MG63 (cell line): ENCODE measurements around the gene VAMP2. TPM values are rescaled to one million over a fixed set of nuclear protein-coding genes. Genes with fewer than 3 reads are reported as not detected.

Experiments
- DNase-seq: peaks from one replicate; pipeline ENCODE4 v3.0.0-alpha.2; 2020
- H3K27me3 ChIP-seq: fragments of 250-450 bp; sonication (Bioruptor Pico); 2 replicates; pipeline ENCODE4 v1.5.1; 2020; ENCODE audit warnings: mild to moderate bottlenecking, moderate library complexity
- H3K36me3 ChIP-seq: fragments of 250-450 bp; sonication (Bioruptor Pico); 2 replicates; pipeline ENCODE4 v1.5.1; 2020; ENCODE audit warnings: mild to moderate bottlenecking, moderate library complexity
- H3K4me3 ChIP-seq: fragments of 250-450 bp; sonication (Bioruptor Pico); 2 replicates; pipeline ENCODE4 v1.5.1; 2020; ENCODE audit warnings: mild to moderate bottlenecking, moderate library complexity
- H3K9me3 ChIP-seq: fragments of 250-450 bp; sonication (Bioruptor Pico); 2 replicates; pipeline ENCODE4 v1.5.1; 2020; ENCODE audit warnings: mild to moderate bottlenecking, moderate library complexity
- total RNA-seq: library from RNA; depleted of rRNA; stranded (reverse); fragments of >200 nt; shearing (Covaris generic); gene quantifications from 2 replicates; pipeline ENCODE4 v1.2.3, GENCODE V29; 2014; ENCODE audit warnings: low replicate concordance

VAMP2 gene
- total RNA-seq, 1 experiment from 2014 or later = 3.2 TPM

DNA sequence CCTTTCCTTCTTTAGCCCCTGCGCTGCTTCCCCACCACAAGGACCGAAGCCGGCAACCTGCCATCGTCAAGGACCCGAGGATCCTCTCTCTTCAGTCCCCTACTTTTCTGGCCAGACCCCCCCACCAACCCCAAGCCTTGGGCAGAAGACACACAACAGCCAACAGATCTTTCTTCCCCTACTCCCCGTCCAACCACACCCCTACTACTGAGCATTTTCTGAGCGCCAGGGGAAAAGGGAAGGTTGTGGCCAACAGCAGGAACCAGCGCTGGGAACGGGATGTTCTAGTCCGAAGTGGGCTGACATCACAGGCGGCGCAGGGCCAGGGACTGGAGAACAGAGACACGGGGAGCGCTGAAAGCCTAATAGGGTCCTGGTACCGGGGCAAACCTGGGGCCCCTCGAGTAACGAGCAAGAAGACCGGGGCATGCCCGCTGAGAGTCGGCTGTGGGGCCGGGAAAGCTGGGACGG lies 11.1 kb downstream of the VAMP2 start:
- peak; percentile 74 for DNase-seq
- Histone ChIP-seq H3K27me3 (no peaks in the 10 kb centered on the region), H3K9me3 (no peaks in the 10 kb centered on the region), H3K36me3 (peaks cover 8% of the 10 kb centered on the region), H3K4me3 (peak overlapping the region; percentile 47)

DNA sequence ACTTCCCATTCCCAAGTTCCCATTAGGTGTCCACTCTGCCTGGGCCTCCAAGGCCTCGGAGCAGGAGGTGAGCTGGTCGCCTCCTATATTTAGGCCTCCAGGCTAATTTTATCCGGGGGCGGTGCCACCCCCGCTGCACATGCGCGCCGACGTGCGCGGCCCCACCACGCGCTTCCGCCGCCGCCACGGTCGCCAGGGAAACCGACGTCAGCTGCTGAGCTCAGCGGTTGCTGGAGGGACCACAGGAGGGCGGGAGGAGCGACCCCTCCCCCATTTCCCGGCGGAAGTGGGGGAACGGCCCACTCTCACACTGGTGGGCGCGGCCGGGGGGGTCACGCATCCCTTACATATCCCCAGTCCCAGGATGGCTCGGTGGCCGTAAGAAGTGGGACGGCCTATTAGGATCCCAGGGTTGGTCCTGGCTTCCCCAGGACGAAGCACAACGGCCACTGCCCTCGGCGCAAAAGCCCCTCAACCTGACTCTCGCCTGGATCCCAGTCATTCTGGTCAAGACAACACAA lies 11.6 kb downstream of the VAMP2 start:
- H3K4me3 ChIP-seq = peak overlapping the region; percentile 47
- no peaks in the 10 kb centered on the region for H3K27me3 ChIP-seq
- no peaks in the 10 kb centered on the region for H3K9me3 ChIP-seq
- peaks cover 8% of the 10 kb centered on the region for H3K36me3 ChIP-seq
- DNase-seq = peak; percentile 66

DNA sequence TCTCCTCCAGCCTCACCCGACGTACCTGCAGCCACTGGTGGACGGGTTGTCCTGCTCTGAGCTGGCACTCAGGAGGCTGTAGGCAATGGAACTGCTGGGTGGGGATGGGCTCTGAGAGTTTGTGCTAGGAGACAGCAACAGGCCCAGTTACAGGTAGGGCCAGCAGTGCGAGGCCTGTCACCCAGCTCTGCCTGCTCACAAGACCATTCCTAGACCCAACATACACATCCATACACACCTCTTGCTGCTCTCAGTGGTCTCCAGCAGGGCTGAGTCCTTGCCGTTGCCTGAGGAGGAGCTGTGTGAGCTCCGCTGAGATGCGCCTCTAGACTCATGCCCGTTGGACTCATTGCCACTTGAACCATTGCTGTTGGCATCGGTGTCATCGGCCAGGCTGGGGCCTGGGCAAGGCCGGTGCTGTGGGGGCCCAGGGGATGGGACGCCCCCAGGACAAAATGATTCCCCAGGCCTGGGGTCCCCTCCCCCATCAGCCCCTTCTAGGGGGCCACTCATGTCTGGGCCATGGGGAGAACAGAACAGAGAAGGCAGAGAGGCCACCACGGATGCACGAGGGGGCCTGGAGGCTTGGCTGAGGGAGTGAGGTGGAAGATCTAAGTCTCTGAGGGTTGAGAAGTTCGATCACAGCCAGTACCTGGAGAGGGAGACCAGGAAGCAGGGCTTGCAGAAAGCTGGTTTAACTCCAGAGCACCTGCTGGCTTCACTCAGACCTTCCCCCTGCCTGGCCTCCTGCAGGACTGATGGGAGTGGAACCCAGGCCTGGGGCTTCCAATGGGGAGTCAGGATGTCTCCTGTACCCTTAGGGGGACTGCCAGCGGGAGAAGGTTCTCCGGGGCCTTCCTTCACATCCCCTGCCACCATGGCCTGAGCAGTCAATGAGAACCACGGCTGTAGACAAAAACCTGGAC lies 12.3 kb downstream of the VAMP2 start:
- no peaks in the 10 kb centered on the region for H3K9me3 ChIP-seq
- peaks cover 8% of the 10 kb centered on the region for H3K36me3 ChIP-seq
- DNase-seq = no peak
- no peaks in the 10 kb centered on the region for H3K27me3 ChIP-seq
- H3K4me3 ChIP-seq = peak overlapping the region; percentile 47

DNA sequence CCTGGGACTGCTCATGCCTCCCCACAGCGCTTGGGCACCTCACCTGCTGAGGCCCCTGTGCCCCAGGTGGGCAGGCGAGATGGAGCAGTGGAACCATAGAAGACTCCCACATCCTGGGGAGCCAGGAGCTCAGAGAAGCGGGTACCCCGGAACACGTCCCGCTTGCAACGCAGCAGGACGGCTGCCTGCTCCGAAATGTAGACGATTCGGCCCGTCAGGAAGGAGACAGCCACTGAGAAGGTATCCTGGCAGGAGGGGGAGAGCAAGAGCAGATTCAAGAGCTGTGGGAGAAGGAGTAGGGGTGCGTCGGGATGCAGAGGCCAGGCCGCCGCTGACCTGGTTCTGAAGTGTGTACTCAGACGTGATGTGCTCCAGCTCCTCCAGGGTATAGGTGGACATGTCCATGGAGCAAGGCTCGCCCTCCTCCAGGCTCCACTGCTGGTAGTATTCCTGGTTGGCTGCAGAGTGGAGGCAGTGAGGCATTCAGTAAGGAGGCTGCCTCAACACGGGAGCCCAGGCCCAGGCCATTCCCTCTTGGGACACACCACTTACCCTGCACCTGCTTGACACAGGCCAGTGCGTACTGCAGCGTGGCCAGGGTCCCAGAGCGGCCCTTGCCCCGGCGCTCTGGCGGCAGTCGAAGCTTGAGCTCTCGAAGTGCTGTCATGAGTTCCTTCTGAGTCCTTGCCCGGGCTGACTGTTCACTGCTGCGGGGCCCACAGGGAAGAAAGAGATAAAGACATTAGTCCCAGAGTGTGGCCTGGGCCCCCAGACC lies 13.1 kb downstream of the VAMP2 start:
- Histone ChIP-seq H3K36me3 (peaks cover 8% of the 10 kb centered on the region), H3K9me3 (no peaks in the 10 kb centered on the region), H3K4me3 (no peak overlapping the region), H3K27me3 (no peaks in the 10 kb centered on the region)
- no peak for DNase-seq

DNA sequence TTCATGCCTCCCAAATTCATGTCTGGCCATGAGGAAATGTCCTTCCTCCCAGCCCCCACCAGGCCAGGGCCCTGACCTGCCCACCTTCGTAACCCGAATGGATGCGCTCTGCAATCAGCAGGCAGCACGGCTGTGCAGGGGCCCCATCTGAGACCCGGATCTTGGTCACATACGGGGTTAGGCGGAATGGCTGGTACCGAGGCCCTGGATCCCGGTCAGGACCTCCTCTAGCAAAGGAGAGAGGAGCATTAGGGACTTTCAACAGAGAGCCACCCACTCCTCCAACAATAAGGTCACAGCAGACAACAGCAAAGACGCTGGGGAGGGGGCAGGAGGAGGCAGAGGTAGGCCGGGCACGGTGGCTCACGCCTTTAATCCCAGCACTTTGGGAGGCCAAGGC lies 14.2 kb downstream of the VAMP2 start:
- H3K4me3 ChIP-seq = no peak overlapping the region
- no peaks in the 10 kb centered on the region for H3K27me3 ChIP-seq
- peaks cover 8% of the 10 kb centered on the region for H3K36me3 ChIP-seq
- no peak for DNase-seq
- H3K9me3 ChIP-seq = no peaks in the 10 kb centered on the region

DNA sequence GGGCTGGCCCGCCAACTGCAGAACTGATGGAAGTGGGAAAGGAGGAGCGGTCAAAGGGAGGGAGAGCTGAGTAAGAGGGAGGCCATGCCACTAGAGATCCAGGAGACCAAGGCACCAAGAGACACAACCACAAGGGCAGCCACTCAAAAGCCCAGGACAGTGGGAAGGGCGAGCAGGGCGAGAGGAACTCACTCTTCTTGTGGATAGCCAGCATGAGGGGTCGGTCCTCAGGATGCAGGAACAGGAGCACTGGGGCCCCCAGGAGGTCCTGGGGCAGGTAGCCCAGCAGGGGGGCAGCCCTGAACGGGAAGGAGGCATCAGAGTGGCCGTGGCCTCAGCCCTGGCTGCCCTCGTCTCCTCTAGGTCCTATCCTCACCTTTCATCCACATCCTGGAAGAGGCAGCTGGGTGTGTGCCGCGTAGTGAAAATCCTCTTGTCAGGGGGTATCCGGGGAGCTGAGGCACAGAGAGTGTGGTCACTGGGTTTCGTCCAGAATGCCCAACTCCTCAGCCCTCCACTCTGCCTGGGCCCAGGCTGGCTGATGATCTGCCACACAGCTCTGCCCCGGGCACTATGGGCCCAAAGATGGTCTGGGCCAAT lies 14.8 kb downstream of the VAMP2 start:
- no peak for DNase-seq
- Histone ChIP-seq H3K36me3 (peaks cover 8% of the 10 kb centered on the region), H3K27me3 (no peaks in the 10 kb centered on the region), H3K9me3 (no peaks in the 10 kb centered on the region), H3K4me3 (no peak overlapping the region)

DNA sequence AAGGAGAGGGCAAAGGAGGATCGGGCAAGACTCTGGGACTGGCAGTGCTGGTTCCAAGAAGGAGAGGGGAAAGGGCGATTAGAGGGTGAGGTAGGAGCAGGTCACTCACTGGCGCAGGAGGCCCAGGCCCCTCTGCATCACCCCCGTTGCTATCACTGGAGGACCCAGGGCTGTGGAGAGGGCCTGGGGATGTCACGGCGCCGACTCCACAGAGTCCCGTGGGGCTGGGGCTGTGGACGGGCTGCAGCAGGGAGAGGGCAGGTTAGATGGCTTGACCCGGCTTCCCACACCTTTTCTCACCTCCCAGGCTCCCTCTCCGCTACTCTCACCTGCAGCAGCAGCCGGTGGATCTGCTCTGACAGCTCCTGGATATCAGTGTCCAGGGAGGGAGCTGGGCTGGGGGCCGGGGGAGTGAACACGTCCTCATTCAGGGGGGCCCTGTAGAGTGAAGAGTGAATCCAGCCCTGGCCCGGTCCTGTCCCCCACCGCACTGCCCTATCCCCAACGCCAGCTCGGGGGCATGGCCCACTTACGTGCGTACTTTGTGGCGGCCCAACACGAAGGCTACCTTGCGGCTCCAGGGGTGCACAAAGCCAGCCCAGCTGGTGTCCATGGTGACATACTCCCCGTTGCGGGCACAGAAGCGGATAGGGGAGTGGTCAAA lies 15.5 kb downstream of the VAMP2 start:
- no peaks in the 10 kb centered on the region for H3K9me3 ChIP-seq
- DNase-seq = no peak
- no peaks in the 10 kb centered on the region for H3K27me3 ChIP-seq
- H3K36me3 ChIP-seq = peaks cover 8% of the 10 kb centered on the region
- no peak overlapping the region for H3K4me3 ChIP-seq

DNA sequence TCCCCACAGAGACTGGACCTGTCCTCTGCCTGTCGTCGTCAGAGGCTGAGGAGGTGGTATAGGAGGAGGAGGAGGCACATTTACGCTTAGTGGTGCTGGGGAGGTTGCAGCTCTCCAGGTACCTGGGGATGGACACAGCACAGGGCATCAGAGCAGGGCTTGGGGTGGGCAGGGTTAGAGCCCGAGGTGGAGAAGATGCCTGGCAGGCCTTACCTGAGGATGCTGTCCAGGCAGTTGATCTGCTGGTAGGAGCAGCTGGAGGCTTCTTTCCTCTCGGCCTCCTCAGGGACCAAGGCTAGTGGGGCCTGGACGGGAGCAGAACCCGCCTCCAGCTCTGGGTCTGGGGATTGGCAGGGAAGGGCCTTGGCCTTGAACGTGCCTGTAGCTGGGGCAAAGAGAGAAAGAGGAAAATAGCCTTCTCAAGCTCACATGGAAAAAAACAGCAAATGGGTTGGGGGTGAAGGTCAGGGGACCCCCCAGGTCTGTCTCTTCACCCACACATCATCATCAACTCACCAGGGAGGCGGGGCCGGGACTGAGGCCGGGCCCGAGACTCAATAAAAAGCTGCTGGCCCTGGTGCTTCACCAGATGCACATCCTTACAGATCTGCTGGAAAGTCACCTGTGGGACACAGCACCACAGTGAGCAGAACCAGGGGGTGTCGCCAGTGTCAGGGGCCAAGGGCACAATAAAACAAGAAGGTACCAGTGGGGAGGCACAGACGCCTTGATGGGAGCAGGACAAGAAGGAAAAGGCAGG lies 16.2 kb downstream of the VAMP2 start:
- H3K9me3 ChIP-seq = no peaks in the 10 kb centered on the region
- peaks cover 8% of the 10 kb centered on the region for H3K36me3 ChIP-seq
- H3K27me3 ChIP-seq = no peaks in the 10 kb centered on the region
- DNase-seq = no peak
- H3K4me3 ChIP-seq = no peak overlapping the region

DNA sequence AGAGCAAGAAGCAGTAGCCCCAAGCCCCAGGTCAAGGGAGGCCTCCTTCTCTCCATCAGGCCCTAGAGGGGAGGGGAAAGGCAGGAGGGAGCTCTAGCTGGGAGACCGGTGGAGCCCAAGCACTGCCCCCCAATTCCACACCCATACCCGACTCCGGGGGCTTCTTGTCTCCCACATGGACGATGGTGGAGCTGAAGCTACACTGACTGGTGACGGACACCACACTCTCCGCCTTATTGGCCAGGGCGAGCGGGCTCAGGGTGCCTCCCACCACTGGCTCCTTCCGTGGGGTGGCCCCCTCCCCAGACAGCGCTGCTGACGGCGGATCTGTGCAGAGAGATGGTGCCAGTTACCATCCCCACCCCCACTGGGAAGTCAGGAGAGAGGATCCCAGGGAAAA lies 16.9 kb downstream of the VAMP2 start:
- DNase-seq = no peak
- Histone ChIP-seq H3K36me3 (peaks cover 8% of the 10 kb centered on the region), H3K27me3 (no peaks in the 10 kb centered on the region), H3K9me3 (no peaks in the 10 kb centered on the region), H3K4me3 (no peak overlapping the region)

DNA sequence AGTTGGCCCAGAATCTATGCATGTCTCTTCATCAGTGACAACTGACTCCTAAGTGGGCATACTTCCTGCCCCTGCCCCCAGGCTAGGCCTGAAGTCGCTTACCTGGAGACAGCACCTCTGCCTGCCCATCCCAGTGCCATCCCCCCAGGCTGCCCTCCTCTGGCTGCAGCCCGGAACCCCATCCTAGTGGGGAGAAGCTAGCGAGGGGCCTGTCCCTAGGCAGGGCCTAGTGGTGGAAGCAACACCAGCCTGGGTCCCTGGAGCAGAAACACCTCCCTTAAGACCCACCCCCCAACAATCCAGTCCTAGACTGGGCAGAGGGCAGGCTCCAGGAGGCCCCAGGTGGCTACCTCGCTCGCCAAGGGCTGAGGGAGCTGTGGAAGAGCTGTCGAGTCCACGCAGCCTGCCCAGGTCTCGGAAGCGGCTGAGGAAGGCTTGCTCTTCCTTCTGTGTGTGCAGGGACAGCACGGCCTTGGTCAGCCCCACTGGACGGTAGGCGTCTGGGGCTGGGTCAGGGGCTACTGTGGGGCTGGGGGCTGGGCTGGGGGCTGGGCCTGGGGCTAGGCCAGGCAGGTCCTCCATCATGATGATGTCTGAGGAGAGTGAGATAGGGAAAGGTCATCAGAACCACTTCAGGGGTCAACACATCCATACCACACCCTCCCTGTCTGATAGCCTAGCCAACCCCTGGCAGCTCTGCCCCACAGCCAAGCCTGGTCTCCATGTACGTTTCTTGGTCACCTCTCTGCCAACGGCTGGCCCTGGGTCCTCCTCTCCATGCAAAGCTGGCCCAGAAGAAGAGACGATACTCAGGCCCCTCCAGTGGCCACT lies 18.1 kb downstream of the VAMP2 start:
- H3K36me3 ChIP-seq = peaks cover 8% of the 10 kb centered on the region
- no peaks in the 10 kb centered on the region for H3K27me3 ChIP-seq
- no peaks in the 10 kb centered on the region for H3K9me3 ChIP-seq
- DNase-seq = no peak
- no peak overlapping the region for H3K4me3 ChIP-seq

DNA sequence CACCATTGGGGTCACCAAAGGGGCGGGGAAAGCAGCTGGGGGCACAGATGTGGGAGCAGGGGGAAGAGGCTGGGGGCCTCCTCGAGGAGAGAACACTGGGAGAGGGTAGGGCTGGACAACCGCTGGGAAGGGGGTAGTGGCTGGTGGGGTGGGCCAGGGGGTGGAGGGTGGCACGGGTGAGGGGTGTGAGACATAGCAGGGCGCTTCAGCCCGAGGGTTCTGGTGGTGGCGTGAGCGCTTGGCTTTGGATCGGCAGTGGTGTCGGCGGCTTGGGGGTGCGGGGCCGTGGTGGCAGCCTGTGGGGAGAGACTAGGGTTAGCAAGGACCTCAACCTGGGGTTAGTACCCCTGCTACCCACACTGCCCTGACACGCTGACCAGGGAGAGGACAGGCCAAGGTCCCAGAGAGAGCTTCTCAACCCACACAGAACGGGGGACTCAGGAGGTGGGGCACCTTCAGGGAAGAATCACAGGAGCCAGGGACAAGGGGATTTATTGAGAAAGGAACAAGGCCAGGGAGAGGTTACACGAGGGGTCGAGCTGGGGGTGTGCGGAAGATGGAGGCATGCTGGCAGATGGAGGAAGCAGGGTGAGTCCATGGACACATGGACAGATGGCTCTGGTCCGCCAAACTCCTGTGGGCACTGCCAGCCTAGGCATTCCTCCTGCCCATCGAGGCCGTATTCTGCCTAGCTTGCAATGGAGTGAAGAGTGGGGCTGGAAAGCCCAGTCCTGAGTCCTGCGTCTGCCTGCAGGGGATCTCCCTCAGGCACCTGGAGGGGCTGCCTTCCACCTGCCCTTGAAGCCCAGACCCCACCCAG lies 19.0 kb downstream of the VAMP2 start:
- DNase-seq = no peak

DNA sequence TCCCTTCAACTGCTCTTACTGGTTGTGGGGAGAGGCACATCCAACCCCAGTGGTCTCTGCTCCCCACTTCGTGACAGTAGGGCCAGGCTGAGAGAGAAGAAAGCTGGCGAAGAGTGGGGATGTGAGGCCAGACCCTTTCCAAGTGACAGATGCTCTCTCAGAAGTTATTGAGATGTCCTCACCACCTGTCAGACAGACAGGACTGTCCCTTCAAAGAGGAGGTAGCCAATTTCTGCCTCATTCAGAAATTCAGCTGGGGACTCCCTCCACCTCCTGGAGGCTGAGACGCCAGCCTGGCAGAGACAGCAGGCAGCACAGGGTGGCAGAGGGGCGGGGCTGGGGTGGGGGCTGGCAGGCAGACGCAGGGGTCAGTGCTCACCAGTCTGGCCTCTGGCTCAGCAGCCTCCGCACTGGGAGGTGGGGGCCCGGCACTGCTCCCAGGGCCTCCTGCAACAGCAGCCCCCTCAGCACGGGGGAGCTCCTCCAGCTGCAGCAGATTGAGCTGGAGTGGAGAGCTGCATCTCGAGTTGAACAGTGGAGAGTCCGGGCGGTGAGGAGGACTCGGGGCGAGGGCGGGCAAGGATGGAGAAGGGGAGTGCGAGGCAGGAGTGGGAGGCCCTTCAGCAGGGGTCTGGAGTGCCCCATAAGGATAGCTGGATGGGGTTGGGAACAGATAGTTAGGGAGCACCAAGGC lies 19.7 kb downstream of the VAMP2 start:
- no peak overlapping the region for H3K4me3 ChIP-seq
- H3K36me3 ChIP-seq = peaks cover 2% of the 10 kb centered on the region
- DNase-seq = no peak
- H3K27me3 ChIP-seq = no peaks in the 10 kb centered on the region
- no peaks in the 10 kb centered on the region for H3K9me3 ChIP-seq

More for the DNA sequence above, 19.0 kb downstream of the VAMP2 start:
- Histone ChIP-seq H3K4me3 (no peak overlapping the region), H3K27me3 (no peaks in the 10 kb centered on the region), H3K9me3 (no peaks in the 10 kb centered on the region), H3K36me3 (peaks cover 3% of the 10 kb centered on the region)

DNA sequence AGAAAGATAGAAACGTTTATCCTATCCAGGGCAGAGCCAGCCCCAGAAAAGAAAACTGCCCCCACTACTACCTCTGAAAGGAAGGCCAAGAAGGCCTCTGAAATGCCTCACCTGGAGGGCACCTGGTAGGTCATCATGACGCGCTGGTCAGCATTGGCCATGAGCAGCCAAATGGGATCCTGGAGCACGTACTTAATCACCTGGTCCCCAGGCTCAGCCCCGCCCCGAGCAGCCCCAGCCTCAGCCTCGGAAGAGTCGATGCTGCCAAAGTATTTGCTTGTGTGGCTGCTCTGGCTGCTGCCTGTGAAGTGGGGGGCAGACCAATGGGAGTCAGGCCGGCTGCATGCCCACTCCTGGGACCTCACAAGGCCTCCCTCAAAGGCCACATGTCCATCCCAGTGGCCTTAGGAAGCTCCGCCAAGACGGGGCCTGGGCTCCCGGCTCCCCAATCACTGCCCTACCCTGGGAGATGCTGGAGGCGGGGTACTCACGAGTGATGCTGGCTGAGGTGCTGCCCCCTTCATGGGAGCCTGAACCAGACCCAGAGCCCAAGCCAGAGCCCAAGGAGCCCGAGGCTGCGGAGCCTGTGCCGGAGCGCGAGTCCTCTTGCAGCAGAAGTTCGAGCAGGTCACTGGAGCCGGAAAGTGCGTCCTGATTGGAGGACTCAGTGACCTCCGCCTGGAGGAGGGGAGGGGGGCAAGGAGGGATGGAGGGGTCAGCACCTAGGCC lies 20.4 kb downstream of the VAMP2 start:
- Histone ChIP-seq H3K4me3 (no peak overlapping the region), H3K9me3 (no peaks in the 10 kb centered on the region), H3K36me3 (no peaks in the 10 kb centered on the region; the same call in none of the 2 replicates), H3K27me3 (no peaks in the 10 kb centered on the region)
- no peak for DNase-seq
